NCI-H1092 (cell line): ENCODE results near the gene PNLIPRP2.

Experiments
- DNase-seq: peaks from one replicate; lab custom pipeline; 2025; lab: John Stamatoyannopoulos, UW

PNLIPRP2 gene

GRCh38 chr10:116612107-116612769 is 8.5 kb upstream of the PNLIPRP2 start:
- no peak for DNase-seq

GRCh38 chr10:116613471-116613870 is 7.3 kb upstream of the PNLIPRP2 start:
- no peak for DNase-seq

- DNase-seq: no peak
These were observed 6.0 kb upstream of the PNLIPRP2 start for GRCh38 chr10:116614796-116615195.

GRCh38 chr10:116615199-116615776 is 5.5 kb upstream of the PNLIPRP2 start:
- no peak for DNase-seq

- no peak for DNase-seq
These were observed 723 bp downstream of the PNLIPRP2 start for GRCh38 chr10:116621476-116621875.

- DNase-seq: no peak
These were observed 1.3 kb downstream of the PNLIPRP2 start for GRCh38 chr10:116621934-116622655.

GRCh38 chr10:116625845-116626244 is 5.1 kb downstream of the PNLIPRP2 start:
- no peak for DNase-seq

- no peak for DNase-seq
These were observed 6.1 kb downstream of the PNLIPRP2 start for GRCh38 chr10:116626815-116627214.

- no peak for DNase-seq
These were observed 6.7 kb downstream of the PNLIPRP2 start for GRCh38 chr10:116627386-116627933.

- DNase-seq: no peak
These were observed 8.6 kb downstream of the PNLIPRP2 start for GRCh38 chr10:116629340-116629739.

GRCh38 chr10:116630020-116630419 is 9.3 kb downstream of the PNLIPRP2 start:
- no peak for DNase-seq

- DNase-seq: no peak
These were observed 11.1 kb downstream of the PNLIPRP2 start for GRCh38 chr10:116631871-116632295.

- no peak for DNase-seq
These were observed 12.0 kb downstream of the PNLIPRP2 start for GRCh38 chr10:116632596-116633215.

GRCh38 chr10:116633216-116633600 is 12.5 kb downstream of the PNLIPRP2 start:
- no peak for DNase-seq

- no peak for DNase-seq
These were observed 13.6 kb downstream of the PNLIPRP2 start for GRCh38 chr10:116634126-116634975.

GRCh38 chr10:116636385-116636784 is 15.6 kb downstream of the PNLIPRP2 start:
- DNase-seq: no peak

- no peak for DNase-seq
These were observed 16.2 kb downstream of the PNLIPRP2 start for GRCh38 chr10:116636976-116637375.

- no peak for DNase-seq
These were observed 17.1 kb downstream of the PNLIPRP2 start for GRCh38 chr10:116637830-116638229.

- no peak for DNase-seq
These were observed 25.7 kb downstream of the PNLIPRP2 start for GRCh38 chr10:116646502-116646901.

- DNase-seq: no peak
These were observed 28.1 kb downstream of the PNLIPRP2 start for GRCh38 chr10:116648903-116649302.

- no peak for DNase-seq
These were observed 33.1 kb downstream of the PNLIPRP2 start for GRCh38 chr10:116653885-116654284.

GRCh38 chr10:116654816-116655215 is 34.1 kb downstream of the PNLIPRP2 start:
- DNase-seq: no peak
